HEK293T (cell line): ENCODE data around the gene SLC25A29.

Experiments
- BHLHE40 ChIP-seq: fragments of 450-650 bp; IDR thresholded peaks from 2 replicates; pipeline ENCODE4 v1.6.1; 2016; ENCODE audit warnings: mild to moderate bottlenecking, moderate library complexity, borderline replicate concordance
- HDGF ChIP-seq: fragments of 450-650 bp; IDR thresholded peaks from 2 replicates; pipeline ENCODE4 v1.6.1; 2017; ENCODE audit warnings: antibody characterized with exemption, borderline replicate concordance
- L3MBTL2 ChIP-seq: fragments of 450-650 bp; conservative IDR thresholded peaks from 2 replicates; pipeline ENCODE4 v1.6.1; 2016; ENCODE audit warnings: mild to moderate bottlenecking
- ZNF384 ChIP-seq: fragments of 450-650 bp; IDR thresholded peaks from 2 replicates; pipeline ENCODE4 v1.6.1; 2016

DNA sequence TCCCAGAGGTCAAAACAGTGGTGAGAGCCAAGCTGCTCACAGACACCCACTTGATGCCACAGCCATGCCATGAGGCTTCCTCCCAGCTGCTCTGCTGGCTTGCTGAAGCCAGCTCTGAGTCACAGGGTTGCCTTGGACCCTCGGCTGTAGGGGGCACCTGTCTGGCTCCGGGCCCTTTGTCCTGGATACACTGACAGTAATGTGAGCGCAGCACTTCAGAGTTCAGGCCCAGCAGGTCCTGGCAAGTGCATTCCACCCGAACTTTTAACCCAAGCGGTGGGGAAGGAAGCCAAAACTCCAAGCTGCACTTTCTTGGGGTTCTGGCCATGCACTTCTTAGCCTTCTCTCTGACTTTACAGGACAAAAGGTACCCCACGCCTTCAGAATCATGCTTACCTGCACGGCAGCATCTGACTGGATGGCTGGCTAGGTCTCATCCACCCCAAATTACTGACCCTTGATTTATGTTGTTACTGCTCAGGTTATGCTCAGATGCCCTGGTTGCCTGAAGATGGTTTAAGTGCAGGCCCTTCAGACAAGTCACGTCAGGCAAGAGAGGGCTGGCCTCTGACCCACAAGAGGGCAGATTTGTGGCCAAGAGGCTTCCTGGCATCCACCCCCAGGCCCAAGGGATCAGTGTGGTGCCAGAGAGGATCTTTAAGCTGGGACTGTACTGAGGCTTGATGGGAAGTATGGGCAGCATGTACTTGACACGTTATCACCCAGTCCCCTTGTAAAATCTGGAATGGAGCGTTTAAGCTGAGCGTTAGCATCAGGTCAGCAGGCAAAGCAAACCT lies 24.8 kb downstream of the SLC25A29 start:
- TF ChIP-seq BHLHE40 (no peak), ZNF384 (no peak), HDGF (no peak), L3MBTL2 (no peak)
